ENCODE results near the gene OPALIN. TPM values are rescaled to one million over a fixed set of nuclear protein-coding genes. Genes with fewer than 3 reads are reported as not detected.

OPALIN gene
- total and polyA plus RNA-seq, 10 of the 15 experiments (the other 5 are each of a cell fraction or from before 2014, with no cell fraction given), result not detected

DNA sequence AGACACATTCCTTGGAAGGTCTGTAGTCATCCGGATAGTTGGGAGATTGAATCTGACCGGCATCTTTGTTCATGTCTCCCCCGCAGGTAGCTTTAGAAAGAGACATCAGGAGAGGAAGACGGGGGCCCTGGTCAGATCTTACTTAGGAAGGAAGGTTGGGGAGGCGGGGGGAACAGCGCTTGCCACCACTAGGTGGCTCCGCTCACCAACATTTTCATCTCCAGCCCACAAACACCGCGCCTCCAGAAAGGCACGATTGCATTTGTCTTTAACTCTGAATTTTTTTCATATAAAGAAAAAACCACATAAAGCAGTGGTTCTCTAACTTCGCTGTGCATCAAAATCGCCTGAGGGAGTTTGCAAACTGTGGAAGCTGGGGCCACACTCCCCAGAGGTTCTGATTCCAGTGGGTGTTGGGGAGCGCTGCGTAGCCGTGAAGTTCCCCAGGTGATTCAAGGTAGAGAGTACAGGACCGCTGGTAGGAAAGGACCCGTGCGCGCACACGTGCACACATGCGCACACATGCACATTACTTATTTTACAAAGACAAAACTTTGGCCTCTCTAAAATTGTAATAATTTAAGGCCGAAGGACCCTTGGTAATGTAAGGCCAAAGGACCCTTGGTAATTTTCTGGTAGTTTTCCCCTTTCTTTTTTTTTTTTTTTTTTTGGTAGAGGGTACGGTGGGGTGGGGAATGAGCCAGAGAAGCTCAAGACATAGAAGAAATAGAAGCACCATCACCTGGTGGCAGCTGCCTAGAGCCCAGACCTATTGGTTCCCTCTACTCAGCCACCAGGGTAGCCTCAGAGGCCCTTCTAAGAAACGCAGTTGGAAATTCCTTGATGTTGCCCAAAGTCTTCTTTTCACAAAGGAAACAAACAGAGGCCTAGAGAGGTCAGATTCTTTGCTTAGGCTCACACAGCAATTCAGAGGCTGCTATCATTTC lies 37.4 kb upstream of the OPALIN start (continued):
- 0 out of 4 replicates have a peak, but pooled peaks of 1 of the 2 experiments have one; percentile 25 for TF ChIP-seq BHLHE40 (IDR thresholded peaks at IDR 0.05; ENCODE audit: borderline replicate concordance in 1 of 2, low read depth in 2 of 2, low read length in 1 of 2)
- TF ChIP-seq RUNX3 (IDR thresholded peaks at IDR 0.05; ENCODE audit: low read length), result peak; percentile 68
- TF ChIP-seq, protein P1, sequence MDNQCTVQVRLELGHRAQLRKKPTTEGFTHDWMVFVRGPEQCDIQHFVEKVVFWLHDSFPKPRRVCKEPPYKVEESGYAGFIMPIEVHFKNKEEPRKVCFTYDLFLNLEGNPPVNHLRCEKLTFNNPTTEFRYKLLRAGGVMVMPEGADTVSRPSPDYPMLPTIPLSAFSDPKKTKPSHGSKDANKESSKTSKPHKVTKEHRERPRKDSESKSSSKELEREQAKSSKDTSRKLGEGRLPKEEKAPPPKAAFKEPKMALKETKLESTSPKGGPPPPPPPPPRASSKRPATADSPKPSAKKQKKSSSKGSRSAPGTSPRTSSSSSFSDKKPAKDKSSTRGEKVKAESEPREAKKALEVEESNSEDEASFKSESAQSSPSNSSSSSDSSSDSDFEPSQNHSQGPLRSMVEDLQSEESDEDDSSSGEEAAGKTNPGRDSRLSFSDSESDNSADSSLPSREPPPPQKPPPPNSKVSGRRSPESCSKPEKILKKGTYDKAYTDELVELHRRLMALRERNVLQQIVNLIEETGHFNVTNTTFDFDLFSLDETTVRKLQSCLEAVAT (IDR thresholded peaks at IDR 0.05), result 0 out of 2 replicates have a peak, but pooled peaks have one; percentile 29

DNA sequence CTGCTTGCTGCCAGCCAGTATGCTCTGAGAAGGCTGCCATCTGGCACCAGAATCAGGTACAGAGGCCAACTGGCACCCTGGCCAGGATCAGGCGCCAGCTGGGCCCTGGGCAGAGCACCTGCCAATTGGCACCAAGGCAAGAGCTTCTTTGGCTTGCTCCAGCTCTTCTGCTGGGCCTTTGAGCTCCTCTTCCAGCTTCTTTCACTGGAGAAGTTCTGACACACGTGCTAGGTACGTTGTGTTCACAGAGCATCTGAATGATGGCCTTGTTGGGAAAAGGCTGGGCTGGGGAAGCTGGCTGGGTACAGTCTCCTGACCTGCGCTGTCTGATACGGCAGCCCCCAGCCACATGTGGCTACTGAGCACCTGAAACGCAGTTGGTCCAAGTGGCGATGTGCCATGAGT lies 31.7 kb upstream of the OPALIN start:
- ChIA-PET CTCF (interaction anchor here (8.7 kb wide), 1 partner anchor 122 kb away, joined by 99 read pairs; the partner anchor contains the start of gene TLL2), SMC1A (ENCODE audit: uncharacterized antibody, unreplicated experiment) (interaction anchor here (0.6 kb wide), 1 partner anchor 100 kb away, joined by 3 read pairs; no protein-coding TSS in a partner anchor), RAD21 (ENCODE audit: unreplicated experiment) (no interaction called here), POLR2A (no interaction called here)
- Histone ChIP-seq H3K4me3 (no peak overlapping the region), H4K20me1 (ENCODE audit: control insufficient read depth, insufficient read depth) (no peaks in the 10 kb centered on the region), H3K79me2 (ENCODE audit: control insufficient read depth, insufficient read depth, low read length) (no peaks in the 10 kb centered on the region), H2AFZ (ENCODE audit: control insufficient read depth, low read depth, low read length) (no peak overlapping the region), H3K36me3 (ENCODE audit: control insufficient read depth in 2 of 2, insufficient read depth in 2 of 2, low read length in 1 of 2) (no peaks in the 10 kb centered on the region), H3K4me2 (ENCODE audit: control insufficient read depth, insufficient read depth) (no peak overlapping the region), H3K9me3 (replicated peaks; ENCODE audit: control insufficient read depth, insufficient read depth, low read length) (no peaks in the 10 kb centered on the region), H3K4me1 (ENCODE audit: control insufficient read depth, insufficient read depth, low read length) (no peaks in the 10 kb centered on the region), H3K27ac (ENCODE audit: control insufficient read depth, insufficient read depth) (no peak overlapping the region), H3K27me3 (replicated peaks in 1 of 2; ENCODE audit: control insufficient read depth in 2 of 2, insufficient read depth in 2 of 2, low read length in 1 of 2) (peaks cover 3 to 4% of the 10 kb centered on the region in 2 experiments; a peak in 3 of 4 replicates), H3K9ac (ENCODE audit: control insufficient read depth, insufficient read depth, low read length) (no peak overlapping the region)
- in situ Hi-C loops (cut with MboI), result loop anchor here (10.0 kb wide), 1 partner anchor 434 kb away; no protein-coding TSS in a partner anchor
- DNase-seq (ENCODE audit: low read depth, low spot score) (no peak), ATAC-seq (no peak), FAIRE-seq (no peak)
- intact Hi-C loops (cut with micrococcal nuclease; ENCODE audit: unreplicated experiment), result loop anchor here (10.0 kb wide), 2 partner anchors 214 to 444 kb away; partner anchors contain the start of gene LCOR
- BruUV-seq (replicated peaks), result no TSS peak
- 40% methylated on average over 7 of the region's 7 CpGs for WGBS (ENCODE audit: insufficient coverage, insufficient replicate concordance, low lambda C conversion rate, missing lambda C conversion rate)
- TF ChIP-seq CBX3 (IDR thresholded peaks at IDR 0.05; ENCODE audit: borderline replicate concordance, low read depth) (no peak), NR2F1 (conservative IDR thresholded peaks at IDR 0.05) (no peak), PML (IDR thresholded peaks at IDR 0.05; ENCODE audit: low read length) (no peak), ZNF274 (IDR thresholded peaks at IDR 0.05; ENCODE audit: insufficient read depth, insufficient read length) (no peak), NRF1 (conservative IDR thresholded peaks at IDR 0.05; ENCODE audit: low read depth, low read length) (no peak), EP300 (IDR thresholded peaks at IDR 0.05; ENCODE audit: borderline replicate concordance in 1 of 2, control insufficient read depth in 1 of 2, low read depth in 2 of 2, low read length in 2 of 2) (no peak), ASH2L (IDR thresholded peaks at IDR 0.05; ENCODE audit: borderline replicate concordance, low read depth) (no peak), ESRRA (IDR thresholded peaks at IDR 0.05; ENCODE audit: low read length) (no peak), ZSCAN29 (IDR thresholded peaks at IDR 0.05) (no peak), GABPA (IDR thresholded peaks at IDR 0.05; ENCODE audit: low read depth) (no peak), SREBF1 (IDR thresholded peaks at IDR 0.05; ENCODE audit: low read length) (no peak), ZZZ3 (IDR thresholded peaks at IDR 0.05; ENCODE audit: control insufficient read depth, insufficient read length, low read depth) (no peak)
- TF ChIP-seq, protein P2, sequence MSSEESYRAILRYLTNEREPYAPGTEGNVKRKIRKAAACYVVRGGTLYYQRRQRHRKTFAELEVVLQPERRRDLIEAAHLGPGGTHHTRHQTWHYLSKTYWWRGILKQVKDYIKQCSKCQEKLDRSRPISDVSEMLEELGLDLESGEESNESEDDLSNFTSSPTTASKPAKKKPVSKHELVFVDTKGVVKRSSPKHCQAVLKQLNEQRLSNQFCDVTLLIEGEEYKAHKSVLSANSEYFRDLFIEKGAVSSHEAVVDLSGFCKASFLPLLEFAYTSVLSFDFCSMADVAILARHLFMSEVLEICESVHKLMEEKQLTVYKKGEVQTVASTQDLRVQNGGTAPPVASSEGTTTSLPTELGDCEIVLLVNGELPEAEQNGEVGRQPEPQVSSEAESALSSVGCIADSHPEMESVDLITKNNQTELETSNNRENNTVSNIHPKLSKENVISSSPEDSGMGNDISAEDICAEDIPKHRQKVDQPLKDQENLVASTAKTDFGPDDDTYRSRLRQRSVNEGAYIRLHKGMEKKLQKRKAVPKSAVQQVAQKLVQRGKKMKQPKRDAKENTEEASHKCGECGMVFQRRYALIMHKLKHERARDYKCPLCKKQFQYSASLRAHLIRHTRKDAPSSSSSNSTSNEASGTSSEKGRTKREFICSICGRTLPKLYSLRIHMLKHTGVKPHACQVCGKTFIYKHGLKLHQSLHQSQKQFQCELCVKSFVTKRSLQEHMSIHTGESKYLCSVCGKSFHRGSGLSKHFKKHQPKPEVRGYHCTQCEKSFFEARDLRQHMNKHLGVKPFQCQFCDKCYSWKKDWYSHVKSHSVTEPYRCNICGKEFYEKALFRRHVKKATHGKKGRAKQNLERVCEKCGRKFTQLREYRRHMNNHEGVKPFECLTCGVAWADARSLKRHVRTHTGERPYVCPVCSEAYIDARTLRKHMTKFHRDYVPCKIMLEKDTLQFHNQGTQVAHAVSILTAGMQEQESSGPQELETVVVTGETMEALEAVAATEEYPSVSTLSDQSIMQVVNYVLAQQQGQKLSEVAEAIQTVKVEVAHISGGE (CRISPR knock-in tag; IDR thresholded peaks at IDR 0.05), result no peak

Measured in GM12878 (cell line).